GM18511 (cell line): Measurements from ENCODE around the gene RABEP1.

ENCODE experiments used
- ATAC-seq: cut with Tn5 transposase; IDR thresholded peaks from one replicate; pipeline ENCODE4 v1.9.1; 2021; ENCODE audit warnings: mild to moderate bottlenecking, moderate library complexity; ENCODE audit not compliant: unreplicated experiment

The RABEP1 gene

GRCh38 chr17:5355421-5356129 is 73.5 kb downstream of the RABEP1 start:
- no peak for ATAC-seq

GRCh38 chr17:5361426-5361825 is 79.3 kb downstream of the RABEP1 start:
- no peak for ATAC-seq

- no peak for ATAC-seq
Measured at GRCh38 chr17:5362162-5362811, 80.2 kb downstream of the RABEP1 start.

GRCh38 chr17:5364156-5364555 is 82.1 kb downstream of the RABEP1 start:
- no peak for ATAC-seq

GRCh38 chr17:5364696-5365095 is 82.6 kb downstream of the RABEP1 start:
- no peak for ATAC-seq

- ATAC-seq: no peak
Measured at GRCh38 chr17:5365831-5366230, 83.7 kb downstream of the RABEP1 start.

- no peak for ATAC-seq
Measured at GRCh38 chr17:5370411-5370810, 88.3 kb downstream of the RABEP1 start.

GRCh38 chr17:5373112-5373511 is 91.0 kb downstream of the RABEP1 start:
- no peak for ATAC-seq

- no peak for ATAC-seq
Measured at GRCh38 chr17:5378566-5379207, 96.6 kb downstream of the RABEP1 start.

GRCh38 chr17:5379351-5380107 is 97.4 kb downstream of the RABEP1 start:
- no peak for ATAC-seq

- ATAC-seq: no peak
Measured at GRCh38 chr17:5380491-5381135, 98.5 kb downstream of the RABEP1 start.

GRCh38 chr17:5381542-5381941 is 99.5 kb downstream of the RABEP1 start:
- no peak for ATAC-seq

GRCh38 chr17:5391678-5392077 is 109.6 kb downstream of the RABEP1 start:
- ATAC-seq: no peak

GRCh38 chr17:5396612-5397011 is 114.5 kb downstream of the RABEP1 start:
- no peak for ATAC-seq

- ATAC-seq: no peak
Measured at GRCh38 chr17:5399767-5400166, 117.7 kb downstream of the RABEP1 start.

- no peak for ATAC-seq
Measured at GRCh38 chr17:5405400-5405799, 123.3 kb downstream of the RABEP1 start.

GRCh38 chr17:5408186-5408585 is 126.1 kb downstream of the RABEP1 start:
- no peak for ATAC-seq

- ATAC-seq: no peak
Measured at GRCh38 chr17:5410594-5411272, 128.6 kb downstream of the RABEP1 start.

GRCh38 chr17:5413682-5414081 is 131.6 kb downstream of the RABEP1 start:
- no peak for ATAC-seq

- no peak for ATAC-seq
Measured at GRCh38 chr17:5416901-5417300, 134.8 kb downstream of the RABEP1 start.
